B cell (primary cell): Measurements from ENCODE around the gene PACSIN3. TPM values are rescaled to one million over a fixed set of nuclear protein-coding genes. Genes with fewer than 3 reads are reported as not detected.

Experiments
- ATAC-seq: fragments of 200-7000 bp; cut with Tn5 transposase; one replicate; pipeline ENCODE4 v1.10.0; 2021; ENCODE audit warnings: low read depth, mild to moderate bottlenecking, moderate number of reproducible peaks, moderate library complexity
- CTCF ChIA-PET: fragments of 350-600 bp; sonication (Branson Sonifier 250); formaldehyde crosslinking; loops from one replicate; lab custom pipeline; 2021; ENCODE audit warnings: antibody characterized with exemption, inconsistent platforms; lab: Charles Lee
- POLR2A ChIA-PET: fragments of 350-600 bp; sonication (Branson Sonifier 250); formaldehyde crosslinking; loops from one replicate; lab custom pipeline; 2021; ENCODE audit warnings: antibody characterized with exemption; lab: Charles Lee
- DNase-seq: peaks from one replicate; pipeline ENCODE4 v3.0.0; 2013
- H2AFZ ChIP-seq: 2 replicates; pipeline ENCODE4 v1.6.1; 2012; ENCODE audit warnings: mild to moderate bottlenecking, low read depth, low read length; ENCODE audit not compliant: insufficient read depth, poor library complexity, severe bottlenecking
- H3K27ac ChIP-seq, 2 donors: 1 replicate in 1 of 2; 2 replicates in 1 of 2; pipeline ENCODE4 v1.5.1; 2012 to 2013; ENCODE audit warnings: low read length in 2 of 2, mild to moderate bottlenecking in 2 of 2, moderate library complexity in 1 of 2
- H3K27me3 ChIP-seq, 4 experiments: fragments of 200-600 bp in 1 of 4; sonication (generic) in 1 of 4; replicated peaks in 1 of 4; 1 replicate in 2 of 4; 2 replicates in 2 of 4; pipeline versions ENCODE4 v1.6.1 to v1.7.0; 2013 to 2016; ENCODE audit warnings: low read length in 3 of 4, mild to moderate bottlenecking in 2 of 4, mixed read lengths in 1 of 4, moderate library complexity in 1 of 4; ENCODE audit not compliant: insufficient read depth in 4 of 4, control insufficient read depth in 3 of 4; ENCODE audit errors: control extremely low read depth in 1 of 4
- H3K36me3 ChIP-seq, 2 experiments: replicated peaks in 1 of 2; 1 replicate in 1 of 2; 2 replicates in 1 of 2; pipeline versions ENCODE4 v1.6.1 to v1.7.1; 2013; ENCODE audit warnings: low read length in 1 of 2; ENCODE audit not compliant: insufficient read depth in 2 of 2, control insufficient read depth in 1 of 2; ENCODE audit errors: control extremely low read depth in 1 of 2, extremely low read depth in 1 of 2
- H3K4me1 ChIP-seq, 2 donors: fragments of 200-600 bp in 1 of 2; sonication (generic) in 1 of 2; 1 replicate in 1 of 2; 2 replicates in 1 of 2; pipeline versions ENCODE4 v1.5.1 to v1.6.1; 2013 to 2017; ENCODE audit warnings: low read length in 2 of 2; ENCODE audit not compliant: control insufficient read depth in 2 of 2, insufficient read depth in 2 of 2
- H3K4me2 ChIP-seq: replicated peaks from 2 replicates; pipeline ENCODE3; 2012; ENCODE audit warnings: mild to moderate bottlenecking, low read depth, low read length; ENCODE audit not compliant: poor library complexity, severe bottlenecking
- H3K4me3 ChIP-seq, 5 experiments: fragments of 200-600 bp in 1 of 5; sonication (generic) in 1 of 5; 1 replicate in 3 of 5; 2 replicates in 2 of 5; pipeline versions ENCODE4 v1.5.1 to v1.7.0; 2011 to 2016; ENCODE audit warnings: low read length in 4 of 5, mild to moderate bottlenecking in 4 of 5, low read depth in 2 of 5, control low read depth in 1 of 5, moderate library complexity in 1 of 5; ENCODE audit not compliant: insufficient read depth in 1 of 5; ENCODE audit errors: control extremely low read depth in 1 of 5, extremely low read depth in 1 of 5
- H3K79me2 ChIP-seq: fragments of 200-600 bp; sonication (generic); one replicate; pipeline ENCODE4 v1.6.0; 2016; ENCODE audit warnings: low read length; ENCODE audit not compliant: control insufficient read depth, insufficient read depth
- H3K9ac ChIP-seq: fragments of 200-600 bp; sonication (generic); 2 replicates; pipeline ENCODE4 v1.6.1; 2017; ENCODE audit warnings: mild to moderate bottlenecking, low read length, moderate library complexity
- H3K9me3 ChIP-seq, 3 donors: one replicate each; pipeline versions ENCODE4 v1.6.1 to v1.7.1; 2013; ENCODE audit warnings: low read length in 2 of 3; ENCODE audit not compliant: control insufficient read depth in 2 of 3, insufficient read depth in 1 of 3; ENCODE audit errors: control extremely low read depth in 1 of 3
- H4K20me1 ChIP-seq: 2 replicates; pipeline ENCODE4 v1.6.0; 2012; ENCODE audit warnings: mild to moderate bottlenecking, low read length; ENCODE audit not compliant: insufficient read depth, control insufficient read depth, poor library complexity, severe bottlenecking
- H3K27ac Mint-ChIP-seq: one replicate; pipeline ENCODE4 v1.8.0; 2021; ENCODE audit warnings: mixed read lengths
- H3K27me3 Mint-ChIP-seq: one replicate; pipeline ENCODE4 v1.8.0; 2021; ENCODE audit warnings: mixed read lengths
- H3K4me1 Mint-ChIP-seq: one replicate; pipeline ENCODE4 v1.8.0; 2021; ENCODE audit warnings: mixed read lengths
- H3K4me3 Mint-ChIP-seq: one replicate; pipeline ENCODE4 v1.8.0; 2021; ENCODE audit warnings: mixed read lengths
- H3K9me3 Mint-ChIP-seq: one replicate; pipeline ENCODE4 v1.8.0; 2022; ENCODE audit warnings: mixed read lengths; ENCODE audit not compliant: insufficient read depth
- CTCF ChIP-seq: fragments of 200-600 bp; IDR thresholded peaks from one replicate; pipeline ENCODE4 v1.8.0; 2022; ENCODE audit warnings: antibody characterized with exemption, mild to moderate bottlenecking
- EZH2 ChIP-seq: IDR thresholded peaks from 2 replicates; pipeline ENCODE4 v1.6.1; 2012; ENCODE audit warnings: borderline replicate concordance, low read depth, mild to moderate bottlenecking, moderate library complexity, low read length; ENCODE audit not compliant: insufficient read depth, poor library complexity, severe bottlenecking
- WGBS: methylation state at CpG from one replicate; pipeline ENCODE4 v1.1.5; 2013; ENCODE audit warnings: missing lambda C conversion rate; ENCODE audit not compliant: insufficient coverage; 5-methylcytosine and 5-hydroxymethylcytosine counted together
- intact Hi-C: fragments of 100-400 bp; cut with micrococcal nuclease; formaldehyde crosslinking; loops from one replicate; pipeline ENCODE4 v1.10.0; 2022
- polyA plus RNA-seq: library from polyadenylated mRNA; depleted of rRNA; stranded (reverse); fragments of >200 nt; gene quantifications from 2 replicates; pipeline ENCODE4 v1.2.3, GENCODE V29; 2012
- total RNA-seq, 2 donors: library from RNA; stranded (reverse); fragments of 120-200 nt in 1 of 2; gene quantifications; 1 replicate in 1 of 2; 2 replicates in 1 of 2; pipeline versions ENCODE4 v1.2.3 to v1.2.4, GENCODE V29; 2013 to 2022

The PACSIN3 gene
- total and polyA plus RNA-seq, 2 donors (not counting 1 experiment from before 2014, with no cell fraction given): 2.1 TPM; not detected in 1

GRCh38 chr11:47178737-47179654 lies 7.2 kb downstream of the PACSIN3 start:
- POLR2A ChIA-PET: interaction anchor here (3.3 kb wide), 1 partner anchor 36 kb away, joined by 14 read pairs; the partner anchor contains the start of gene DDB2
- 95% methylated on average over 20 of the region's 23 CpGs for WGBS
- ATAC-seq: no peak
- Histone ChIP-seq H3K36me3 (peaks cover 0 to 14% of the 10 kb centered on the region in 2 experiments), H3K4me2 (no peak overlapping the region), H3K4me3 (no peak overlapping the region), H3K79me2 (peaks cover 31% of the 10 kb centered on the region), H3K27me3 (peaks cover 0 to 8% (median 2%) of the 10 kb centered on the region in 4 experiments), H3K4me1 (peaks cover 17 to 28% of the 10 kb centered on the region in 2 donors), H3K9ac (no peak overlapping the region), H3K27ac (no peak overlapping the region), H4K20me1 (peaks cover 19% of the 10 kb centered on the region), H2AFZ (no peak overlapping the region), H3K9me3 (no peaks in the 10 kb centered on the region)
- H3K27ac Mint-ChIP-seq: peak overlapping the region; percentile 68
- no peak for TF ChIP-seq CTCF
- TF ChIP-seq EZH2: no peak
- peak; percentile 16 for DNase-seq
- intact Hi-C loops: loop anchor here (5.0 kb wide), 3 partner anchors 477 to 773 kb away; partner anchors contain the start of genes ARHGAP1, NUP160 and ZNF408
- peaks cover 25% of the 10 kb centered on the region for H3K4me1 Mint-ChIP-seq
- CTCF ChIA-PET: interaction anchor here (0.8 to 5.0 kb wide), 15 partner anchors 8 to 275 kb away, joined by 3 to 37 read pairs (median 7); partner anchors contain the start of genes ACP2, DDB2 and PACSIN3
- no peak overlapping the region for H3K4me3 Mint-ChIP-seq
- H3K9me3 Mint-ChIP-seq: no peaks in the 10 kb centered on the region
- H3K27me3 Mint-ChIP-seq: peaks cover 5% of the 10 kb centered on the region
